Gastroesophageal sphincter (tissue), 4 donors: ENCODE data around the gene EPSTI1. TPM values are rescaled to one million over a fixed set of nuclear protein-coding genes. Genes with fewer than 3 reads are reported as not detected.

Source experiments
- ATAC-seq: fragments of 150-250 bp; one replicate; pipeline ENCODE4 v1.9.1; 2016; ENCODE audit warnings: mild to moderate bottlenecking, moderate library complexity
- H3K27ac ChIP-seq, 4 donors: fragments of 200-600 bp; sonication (generic) in 3 of 4; 1 replicate in 3 of 4; 2 replicates in 1 of 4; pipeline ENCODE4 v1.5.1; 2016 to 2019
- H3K27me3 ChIP-seq: fragments of 200-600 bp; sonication (generic); one replicate; pipeline ENCODE4 v1.5.1; 2019
- H3K36me3 ChIP-seq, 2 donors: fragments of 200-600 bp; sonication (generic); one replicate each; pipeline ENCODE4 v1.5.1; 2019; ENCODE audit warnings: control low read depth in 1 of 2
- H3K4me1 ChIP-seq, 3 donors: fragments of 200-600 bp; sonication (generic); 1 replicate in 2 of 3; 2 replicates in 1 of 3; pipeline ENCODE4 v1.5.1; 2016 to 2019; ENCODE audit warnings: control low read depth in 2 of 3
- H3K4me3 ChIP-seq, 2 donors: fragments of 200-600 bp; sonication (generic); one replicate each; pipeline ENCODE4 v1.5.1; 2019; ENCODE audit warnings: mild to moderate bottlenecking in 1 of 2, moderate library complexity in 1 of 2
- H3K9me3 ChIP-seq, 3 donors: fragments of 200-600 bp; sonication (generic); one replicate each; pipeline ENCODE4 v1.5.1; 2017 to 2019; ENCODE audit warnings: control low read depth in 2 of 3
- CTCF ChIP-seq, 4 experiments: fragments of 200-600 bp in 2 of 4; fragments of 450-650 bp in 2 of 4; sonication (generic) in 1 of 4; IDR thresholded peaks; one replicate each; pipeline ENCODE4 v1.5.1; 2017 to 2019; ENCODE audit warnings: antibody characterized with exemption in 4 of 4, mild to moderate bottlenecking in 2 of 4, moderate library complexity in 2 of 4
- EP300 ChIP-seq: sonication (generic); formaldehyde crosslinking; IDR thresholded peaks from one replicate; pipeline ENCODE4 v1.6.1; 2017; ENCODE audit warnings: antibody characterized with exemption, mild to moderate bottlenecking
- POLR2A ChIP-seq, 2 donors: fragments of 450-650 bp; IDR thresholded peaks; one replicate each; pipeline ENCODE4 v1.6.1; 2017; ENCODE audit warnings: antibody characterized with exemption in 2 of 2, mild to moderate bottlenecking in 2 of 2, moderate library complexity in 1 of 2
- POLR2AphosphoS5 ChIP-seq: sonication (generic); formaldehyde crosslinking; IDR thresholded peaks from one replicate; pipeline ENCODE4 v1.6.1; 2017; ENCODE audit warnings: antibody characterized with exemption
- WGBS, 2 donors: methylation state at CpG; one replicate each; pipeline ENCODE4 v1.1.5; 2018; ENCODE audit warnings: low coverage in 1 of 2; 5-methylcytosine and 5-hydroxymethylcytosine counted together
- total RNA-seq, 4 donors: library from RNA; depleted of rRNA; stranded (reverse); fragments of >200 nt; gene quantifications; one replicate each; pipeline ENCODE4 v1.1.0, GENCODE V29; 2016

The EPSTI1 gene
- total RNA-seq, 4 donors from 2014 or later, result 6.1 to 13.3 (median 7.8) TPM

GRCh38 chr13:43023289-43023963 is 31.4 kb upstream of the EPSTI1 start, which contains the start of gene DNAJC15:
Gene DNAJC15 (plus strand): TSS chr13:43023586. CDS start chr13:43023627, 41 bp downstream.
- TF ChIP-seq POLR2AphosphoS5 (peak; percentile 90), POLR2A (IDR thresholded peaks at IDR 0.05) (peak; percentile 36 to 39), CTCF (IDR thresholded peaks at IDR 0.05) (peak in 2 of 4 experiments; percentile 27 to 37), EP300 (no peak)
- H3K27ac ChIP-seq, result peak within 1 kb of the TSS; percentile 51 to 91 (median 84)
- H3K36me3 ChIP-seq, result peaks cover 0 to 8% of the 10 kb centered on the region in 2 donors
- peak; percentile 91 for ATAC-seq
- H3K9me3 ChIP-seq, result no peaks in the 10 kb centered on the region
- H3K27me3 ChIP-seq, result no peaks in the 10 kb centered on the region
- peak within 1 kb of the TSS; percentile 57 to 60 for H3K4me3 ChIP-seq
- H3K4me1 ChIP-seq, result peaks cover 0 to 36% (median 4%) of the 10 kb centered on the region in 3 donors
- WGBS, 2 donors, result 1% methylated on average over 17 of the region's 48 CpGs; no CpG with 5 or more reads in 1 of the 2 donors

- H3K9me3 ChIP-seq, result no peaks in the 10 kb centered on the region
- whole genome bisulfite sequencing, 2 donors, result 78 to 86% methylated on average over 8 to 10 of the region's 12 CpGs
- no peak for TF ChIP-seq CTCF (IDR thresholded peaks at IDR 0.05)
- no peak for TF ChIP-seq POLR2A (IDR thresholded peaks at IDR 0.05)
- no peak for TF ChIP-seq EP300
- no peak for TF ChIP-seq POLR2AphosphoS5
- peaks cover 0 to 4% of the 10 kb centered on the region in 2 donors for H3K36me3 ChIP-seq
- H3K27ac ChIP-seq, result peak overlapping the region; percentile 51 to 91 (median 84)
- ATAC-seq, result no peak
- H3K4me3 ChIP-seq, result peak overlapping the region; percentile 57 to 60
- no peaks in the 10 kb centered on the region for H3K27me3 ChIP-seq
- peaks cover 0 to 33% (median 4%) of the 10 kb centered on the region in 3 donors for H3K4me1 ChIP-seq
Observed at GRCh38 chr13:43022934-43023288, 30.9 kb upstream of the EPSTI1 start.

- H3K4me1 ChIP-seq, result peaks cover 0 to 33% (median 4%) of the 10 kb centered on the region in 3 donors
- H3K4me3 ChIP-seq, result no peak overlapping the region
- TF ChIP-seq POLR2AphosphoS5 (no peak), POLR2A (IDR thresholded peaks at IDR 0.05) (no peak), EP300 (no peak), CTCF (IDR thresholded peaks at IDR 0.05) (no peak)
- 84% methylated on average over 9 to 10 of the region's 11 CpGs for WGBS, 2 donors
- no peak for ATAC-seq
- no peaks in the 10 kb centered on the region for H3K27me3 ChIP-seq
- H3K36me3 ChIP-seq, result no peaks in the 10 kb centered on the region
- no peak overlapping the region for H3K27ac ChIP-seq
- no peaks in the 10 kb centered on the region for H3K9me3 ChIP-seq
Observed at GRCh38 chr13:43021926-43022670, 30.1 kb upstream of the EPSTI1 start.

GRCh38 chr13:43020794-43021193 is 28.8 kb upstream of the EPSTI1 start:
- no peak for ATAC-seq
- peaks cover 0 to 22% (median 2%) of the 10 kb centered on the region in 3 donors for H3K4me1 ChIP-seq
- no peak overlapping the region for H3K4me3 ChIP-seq
- H3K36me3 ChIP-seq, result no peaks in the 10 kb centered on the region
- 76 to 89% methylated on average over 1 of the region's 1 CpG for WGBS, 2 donors
- H3K27ac ChIP-seq, result no peak overlapping the region
- no peaks in the 10 kb centered on the region for H3K9me3 ChIP-seq
- TF ChIP-seq CTCF (IDR thresholded peaks at IDR 0.05) (no peak), POLR2AphosphoS5 (no peak), EP300 (no peak), POLR2A (IDR thresholded peaks at IDR 0.05) (no peak)
- no peaks in the 10 kb centered on the region for H3K27me3 ChIP-seq
